BJ (cell line): Measurements from ENCODE around the gene NLRP1. TPM values are rescaled to one million over a fixed set of nuclear protein-coding genes. Genes with fewer than 3 reads are reported as not detected.

ENCODE experiments used
- CTCF ChIA-PET: fragments of 350-600 bp; formaldehyde crosslinking; extraction: SDS; loops from one replicate; lab custom pipeline; 2021; ENCODE audit warnings: antibody characterized with exemption, inconsistent platforms; lab: Yijun Ruan, JAX
- POLR2A ChIA-PET: fragments of 300-600 bp; sonication (Branson Sonifier 250); formaldehyde crosslinking; extraction: SDS; loops from one replicate; lab custom pipeline; 2021; ENCODE audit warnings: antibody characterized with exemption; lab: Charles Lee
- DNase-seq: peaks from one replicate; pipeline ENCODE4 v3.0.0-alpha.2; 2011; ENCODE audit warnings: low read depth
- H3K27me3 ChIP-seq: 2 replicates; pipeline ENCODE4 v1.6.0; 2011; ENCODE audit warnings: low read length; ENCODE audit not compliant: control insufficient read depth, insufficient read depth
- H3K36me3 ChIP-seq: 2 replicates; pipeline ENCODE4 v1.5.1; 2011; ENCODE audit warnings: low read length; ENCODE audit not compliant: control insufficient read depth, insufficient read depth
- H3K4me3 ChIP-seq: 2 replicates; pipeline ENCODE4 v1.5.1; 2011; ENCODE audit warnings: low read depth, mild to moderate bottlenecking, control low read depth, low read length
- CTCF ChIP-seq: IDR thresholded peaks from 2 replicates; pipeline ENCODE4 v1.5.1; 2011; ENCODE audit warnings: low read depth, mild to moderate bottlenecking, control low read depth, inconsistent platforms, low read length, moderate library complexity; ENCODE audit not compliant: insufficient read depth
- polyA plus RNA-seq: library from polyadenylated mRNA; depleted of rRNA; stranded (reverse); fragments of >200 nt; gene quantifications from 2 replicates; pipeline ENCODE4 v1.2.3, GENCODE V29; 2011

Gene NLRP1
- polyA plus RNA-seq, 1 experiment = 29.3 TPM

- POLR2A ChIA-PET = no interaction called here
- no peak for DNase-seq
- Histone ChIP-seq H3K27me3 (no peaks in the 10 kb centered on the region), H3K36me3 (no peaks in the 10 kb centered on the region; the same call in 1 of the 2 replicates), H3K4me3 (no peak overlapping the region)
- TF ChIP-seq CTCF = no peak
- CTCF ChIA-PET = interaction anchor here (1.7 kb wide), 1 partner anchor 10 kb away, joined by 5 read pairs; a partner anchor contains a TSS
Measured at GRCh38 chr17:5510771-5511170, 73.5 kb downstream of the NLRP1 start.

- Histone ChIP-seq H3K36me3 (peaks cover 2% of the 10 kb centered on the region), H3K27me3 (no peaks in the 10 kb centered on the region), H3K4me3 (no peak overlapping the region)
- ChIA-PET CTCF (no interaction called here), POLR2A (no interaction called here)
- DNase-seq = no peak
- no peak for TF ChIP-seq CTCF
Measured at GRCh38 chr17:5509482-5509881, 74.8 kb downstream of the NLRP1 start.

GRCh38 chr17:5508810-5509209 lies 75.5 kb downstream of the NLRP1 start:
- CTCF ChIA-PET = no interaction called here
- DNase-seq = no peak
- Histone ChIP-seq H3K27me3 (no peaks in the 10 kb centered on the region), H3K4me3 (no peak overlapping the region), H3K36me3 (peaks cover 2% of the 10 kb centered on the region)
- POLR2A ChIA-PET = no interaction called here
- no peak for TF ChIP-seq CTCF

- Histone ChIP-seq H3K4me3 (no peak overlapping the region), H3K36me3 (peaks cover 5% of the 10 kb centered on the region), H3K27me3 (no peaks in the 10 kb centered on the region)
- DNase-seq = no peak
- TF ChIP-seq CTCF = no peak
- CTCF ChIA-PET = interaction anchor here (0.6 kb wide), 1 partner anchor 37 kb away, joined by 3 read pairs; the partner anchor contains the start of gene DHX33
- POLR2A ChIA-PET = no interaction called here
Measured at GRCh38 chr17:5506307-5506706, 78.0 kb downstream of the NLRP1 start.

GRCh38 chr17:5502552-5502951 lies 81.8 kb downstream of the NLRP1 start:
- no peaks in the 10 kb centered on the region for H3K27me3 ChIP-seq
- CTCF ChIA-PET = no interaction called here
- no peak for DNase-seq
- TF ChIP-seq CTCF = no peak
- H3K4me3 ChIP-seq = no peak overlapping the region
- H3K36me3 ChIP-seq = peaks cover 5% of the 10 kb centered on the region
- POLR2A ChIA-PET = interaction anchor here (0.7 kb wide), 1 partner anchor 82 kb away, joined by 3 read pairs; the partner anchor contains the start of gene NLRP1
